Pulmonary artery endothelial cell (primary cell): ENCODE measurements around the gene ARG1. TPM values are rescaled to one million over a fixed set of nuclear protein-coding genes. Genes with fewer than 3 reads are reported as not detected.
"Not testable (repeated sequence)": the region's sequence is repeated elsewhere in the genome, so short reads cannot be mapped to it uniquely, and the experiment has no call there.

ENCODE experiments used
- DNase-seq: peaks from one replicate; pipeline ENCODE4 v3.0.0-alpha.2; 2011; ENCODE audit warnings: low read depth, low spot score
- total RNA-seq: library from RNA; depleted of rRNA; stranded (reverse); fragments of >200 nt; gene quantifications from 2 replicates; pipeline ENCODE4 v1.2.3, GENCODE V29; 2014

ARG1 gene
- total RNA-seq, result not detected in 2 replicates

- no peak for DNase-seq
Measured at GRCh38 chr6:131572686-131573415, at the start of gene ARG1. TSS of gene ARG1 (plus strand) at chr6:131573226. CDS start at chr6:131573283, 57 bp downstream.

GRCh38 chr6:131523988-131524673 lies 48.9 kb upstream of the ARG1 start:
- no peak for DNase-seq

GRCh38 chr6:131524695-131525336 lies 48.2 kb upstream of the ARG1 start:
- no peak for DNase-seq

GRCh38 chr6:131530936-131531335 lies 42.1 kb upstream of the ARG1 start:
- DNase-seq, result not testable (repeated sequence)

- DNase-seq, result not testable (repeated sequence)
Measured at GRCh38 chr6:131531681-131532080, 41.3 kb upstream of the ARG1 start.

- no peak for DNase-seq
Measured at GRCh38 chr6:131532580-131533039, 40.4 kb upstream of the ARG1 start.

GRCh38 chr6:131538615-131539014 lies 34.4 kb upstream of the ARG1 start:
- not testable (repeated sequence) for DNase-seq

GRCh38 chr6:131545317-131545716 lies 27.7 kb upstream of the ARG1 start:
- no peak for DNase-seq

- DNase-seq, result no peak
Measured at GRCh38 chr6:131547488-131547887, 25.5 kb upstream of the ARG1 start.

GRCh38 chr6:131548441-131548840 lies 24.6 kb upstream of the ARG1 start:
- DNase-seq, result no peak

GRCh38 chr6:131549811-131550210 lies 23.2 kb upstream of the ARG1 start:
- DNase-seq, result no peak

- no peak for DNase-seq
Measured at GRCh38 chr6:131551902-131552301, 21.1 kb upstream of the ARG1 start.

- DNase-seq, result no peak
Measured at GRCh38 chr6:131552572-131552971, 20.5 kb upstream of the ARG1 start.

- no peak for DNase-seq
Measured at GRCh38 chr6:131555992-131556391, 17.0 kb upstream of the ARG1 start.

GRCh38 chr6:131558922-131559321 lies 14.1 kb upstream of the ARG1 start:
- DNase-seq, result no peak

- DNase-seq, result no peak
Measured at GRCh38 chr6:131561925-131562707, 10.9 kb upstream of the ARG1 start.

- no peak for DNase-seq
Measured at GRCh38 chr6:131565056-131565455, 8.0 kb upstream of the ARG1 start.

- no peak for DNase-seq
Measured at GRCh38 chr6:131568726-131569125, 4.3 kb upstream of the ARG1 start.

- DNase-seq, result no peak
Measured at GRCh38 chr6:131574133-131574532, 1.1 kb downstream of the ARG1 start.

- no peak for DNase-seq
Measured at GRCh38 chr6:131574686-131575085, 1.7 kb downstream of the ARG1 start.

- DNase-seq, result no peak
Measured at GRCh38 chr6:131575834-131576478, 2.9 kb downstream of the ARG1 start.
